GM19025 (cell line): Measurements from ENCODE around the gene MYO16.
"Not testable (repeated sequence)": the region's sequence is repeated elsewhere in the genome, so short reads cannot be mapped to it uniquely, and the experiment has no call there.

ENCODE experiments used
- ATAC-seq: cut with Tn5 transposase; IDR thresholded peaks from one replicate; pipeline ENCODE4 v1.9.1; 2021; ENCODE audit warnings: mild to moderate bottlenecking, low read depth, moderate library complexity; ENCODE audit not compliant: unreplicated experiment

The MYO16 gene

GRCh38 chr13:109207622-109208021, 578.2 kb downstream of the MYO16 start:
- no peak for ATAC-seq

GRCh38 chr13:109208522-109208921, 579.1 kb downstream of the MYO16 start:
- no peak for ATAC-seq

GRCh38 chr13:109209526-109209925, 580.1 kb downstream of the MYO16 start:
- no peak for ATAC-seq

GRCh38 chr13:109211616-109212015, 582.2 kb downstream of the MYO16 start:
- no peak for ATAC-seq

- ATAC-seq, result no peak
Measured at GRCh38 chr13:109212650-109213049, 583.2 kb downstream of the MYO16 start.

- no peak for ATAC-seq
Measured at GRCh38 chr13:109213714-109214113, 584.3 kb downstream of the MYO16 start.

GRCh38 chr13:109214393-109214792, 585.0 kb downstream of the MYO16 start:
- no peak for ATAC-seq

GRCh38 chr13:109215377-109215776, 586.0 kb downstream of the MYO16 start:
- ATAC-seq, result no peak

GRCh38 chr13:109217510-109217909, 588.1 kb downstream of the MYO16 start:
- ATAC-seq, result not testable (repeated sequence)

- ATAC-seq, result no peak
Measured at GRCh38 chr13:109220631-109221030, 591.2 kb downstream of the MYO16 start.

- ATAC-seq, result no peak
Measured at GRCh38 chr13:109224033-109224432, 594.6 kb downstream of the MYO16 start.

GRCh38 chr13:109226631-109227030, 597.2 kb downstream of the MYO16 start:
- no peak for ATAC-seq

- ATAC-seq, result no peak
Measured at GRCh38 chr13:109227344-109227940, 598.0 kb downstream of the MYO16 start.

- no peak for ATAC-seq
Measured at GRCh38 chr13:109228211-109228610, 598.8 kb downstream of the MYO16 start.

- no peak for ATAC-seq
Measured at GRCh38 chr13:109231888-109232287, 602.5 kb downstream of the MYO16 start.

- ATAC-seq, result peak; percentile 71
Measured at GRCh38 chr13:109233293-109233692, 603.9 kb downstream of the MYO16 start.

- ATAC-seq, result no peak
Measured at GRCh38 chr13:109235901-109236300, 606.5 kb downstream of the MYO16 start.

- no peak for ATAC-seq
Measured at GRCh38 chr13:109241160-109241559, 611.7 kb downstream of the MYO16 start.

GRCh38 chr13:109243311-109243951, 614.0 kb downstream of the MYO16 start:
- no peak for ATAC-seq

GRCh38 chr13:109244566-109244965, 615.2 kb downstream of the MYO16 start:
- ATAC-seq, result no peak

GRCh38 chr13:109246001-109246400, 616.6 kb downstream of the MYO16 start:
- no peak for ATAC-seq

- no peak for ATAC-seq
Measured at GRCh38 chr13:109249780-109250528, 620.5 kb downstream of the MYO16 start.
